ENCODE results near the gene TAF1D.
A peak's percentile ranks its signal among the peaks of the same experiment; 100 is the strongest.
"Not testable (repeated sequence)": the region's sequence is repeated elsewhere in the genome, so short reads cannot be mapped to it uniquely, and the experiment has no call there.

TAF1D gene, protein sequence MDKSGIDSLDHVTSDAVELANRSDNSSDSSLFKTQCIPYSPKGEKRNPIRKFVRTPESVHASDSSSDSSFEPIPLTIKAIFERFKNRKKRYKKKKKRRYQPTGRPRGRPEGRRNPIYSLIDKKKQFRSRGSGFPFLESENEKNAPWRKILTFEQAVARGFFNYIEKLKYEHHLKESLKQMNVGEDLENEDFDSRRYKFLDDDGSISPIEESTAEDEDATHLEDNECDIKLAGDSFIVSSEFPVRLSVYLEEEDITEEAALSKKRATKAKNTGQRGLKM

GRCh38 chr11:93741094-93741881 lies at the start of gene TAF1D, which contains the start of gene C11orf54:
Gene TAF1D, minus strand, starts transcription at chr11:93741495. Its CDS starts 2,191 bp downstream, at chr11:93739304.
Gene C11orf54, plus strand, starts transcription at chr11:93741672. Its CDS starts 5,722 bp downstream, at chr11:93747394.
- peak; percentile 97 for DNase-seq (ENCODE audit: low read depth)

- no peak for DNase-seq (ENCODE audit: low read depth)
These were observed 43.7 kb upstream of the TAF1D start for GRCh38 chr11:93784935-93785360.

DNA sequence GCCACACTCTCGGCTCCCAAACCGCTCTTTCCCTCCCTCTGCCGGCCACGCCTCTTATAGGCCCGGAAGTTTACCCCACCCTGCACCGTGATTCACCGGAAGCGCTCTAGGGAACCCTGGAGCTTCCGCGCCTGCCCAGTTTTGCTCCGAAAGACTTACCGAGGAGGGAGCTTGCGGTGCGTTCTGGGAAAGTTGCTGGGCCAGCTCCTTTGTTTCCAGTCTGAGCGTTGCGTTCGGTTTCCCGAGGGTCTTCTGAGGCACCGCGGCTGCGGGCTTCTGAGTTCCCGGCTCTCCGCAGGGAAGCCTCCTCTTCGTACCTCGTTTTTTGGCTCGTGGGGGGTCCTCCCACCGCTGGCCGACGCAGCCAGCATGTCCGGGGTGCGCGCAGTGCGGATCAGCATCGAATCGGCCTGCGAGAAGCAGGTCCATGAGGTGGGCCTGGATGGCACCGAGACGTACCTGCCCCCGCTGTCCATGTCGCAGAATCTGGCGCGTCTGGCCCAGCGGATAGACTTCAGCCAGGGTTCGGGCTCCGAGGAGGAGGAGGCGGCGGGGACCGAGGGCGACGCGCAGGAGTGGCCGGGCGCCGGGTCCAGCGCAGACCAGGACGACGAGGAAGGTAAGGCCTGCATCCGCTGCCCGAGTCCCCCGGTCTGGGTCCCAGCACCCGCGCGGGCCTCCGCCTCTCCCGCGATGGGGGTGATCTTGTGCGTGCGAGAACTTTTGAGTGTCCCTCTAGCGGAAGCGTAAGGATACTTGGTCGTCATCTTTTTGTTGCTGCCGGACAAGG lies 43.0 kb upstream of the TAF1D start, which contains the start of gene MED17:
Gene MED17, plus strand, starts transcription at position 138 of the 790 bp plus-strand sequence. Its CDS starts 232 bp downstream, at position 370.
- peak; percentile 92 for DNase-seq (ENCODE audit: low read depth)

DNA sequence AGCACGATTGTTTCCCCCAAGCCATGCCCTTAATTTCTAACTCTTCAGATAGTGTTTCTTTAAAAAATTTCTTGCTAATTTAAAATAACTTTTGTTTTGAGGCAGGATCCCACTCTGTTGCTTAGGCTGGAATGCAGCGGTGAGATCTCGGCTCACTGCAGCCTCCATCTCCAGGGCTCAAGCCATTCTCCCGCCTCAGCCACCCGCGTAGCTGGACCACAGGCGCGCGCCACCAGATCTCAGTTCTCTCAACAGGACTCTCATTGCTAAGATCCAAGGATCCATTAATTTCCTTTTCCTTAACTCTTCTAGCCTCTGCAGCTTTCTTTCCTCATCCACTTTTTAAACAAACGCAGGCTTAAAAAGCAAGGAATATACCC lies 42.5 kb upstream of the TAF1D start:
- no peak for DNase-seq (ENCODE audit: low read depth)

GRCh38 chr11:93783362-93783761 lies 42.1 kb upstream of the TAF1D start:
- no peak for DNase-seq (ENCODE audit: low read depth)

DNA sequence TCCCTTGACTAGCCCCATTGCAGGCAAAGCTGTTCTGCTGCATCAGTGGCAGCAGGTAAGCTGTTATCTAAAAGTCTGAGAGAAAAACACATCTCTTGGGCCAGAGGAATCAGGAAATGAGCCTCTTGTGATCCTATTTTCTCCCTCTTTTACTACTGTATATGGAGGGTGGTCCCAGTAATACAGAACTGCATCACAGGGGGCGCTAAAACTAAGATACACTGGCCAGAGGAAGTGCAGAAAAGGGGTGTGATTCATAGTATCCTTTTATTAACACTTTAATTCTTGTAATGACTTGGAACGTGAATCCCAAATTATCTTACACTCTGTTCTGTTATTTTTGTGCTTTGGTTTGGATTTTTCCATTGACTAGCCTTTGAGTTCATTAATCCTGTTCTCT lies 34.0 kb upstream of the TAF1D start:
- no peak for DNase-seq (ENCODE audit: low read depth)

- DNase-seq (ENCODE audit: low read depth), result not testable (repeated sequence)
These were observed 33.3 kb upstream of the TAF1D start for GRCh38 chr11:93774560-93774959.

GRCh38 chr11:93773601-93774200 lies 32.4 kb upstream of the TAF1D start:
- no peak for DNase-seq (ENCODE audit: low read depth)

DNA sequence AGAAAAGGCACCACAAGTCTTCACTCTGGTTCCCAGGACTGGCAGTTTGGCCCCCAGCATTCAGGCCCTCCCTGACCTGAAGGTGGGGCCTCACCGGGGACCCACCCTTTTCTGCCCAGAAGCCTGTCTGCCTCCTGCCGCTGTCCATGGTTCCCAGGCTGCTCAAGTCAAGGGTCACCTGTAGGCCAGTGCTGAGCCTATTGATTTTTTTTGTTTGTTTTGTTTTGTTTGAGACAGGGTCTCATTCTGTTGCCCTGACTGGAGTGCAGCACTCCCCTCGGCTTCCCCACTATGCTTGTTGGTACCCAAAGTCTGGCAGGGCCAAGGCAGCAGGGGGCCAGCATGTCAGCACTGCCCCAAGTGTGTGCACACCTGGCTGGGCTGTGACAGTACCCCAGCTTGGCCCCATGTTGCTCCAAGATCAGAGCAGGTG lies 31.8 kb upstream of the TAF1D start:
- no peak for DNase-seq (ENCODE audit: low read depth)

DNA sequence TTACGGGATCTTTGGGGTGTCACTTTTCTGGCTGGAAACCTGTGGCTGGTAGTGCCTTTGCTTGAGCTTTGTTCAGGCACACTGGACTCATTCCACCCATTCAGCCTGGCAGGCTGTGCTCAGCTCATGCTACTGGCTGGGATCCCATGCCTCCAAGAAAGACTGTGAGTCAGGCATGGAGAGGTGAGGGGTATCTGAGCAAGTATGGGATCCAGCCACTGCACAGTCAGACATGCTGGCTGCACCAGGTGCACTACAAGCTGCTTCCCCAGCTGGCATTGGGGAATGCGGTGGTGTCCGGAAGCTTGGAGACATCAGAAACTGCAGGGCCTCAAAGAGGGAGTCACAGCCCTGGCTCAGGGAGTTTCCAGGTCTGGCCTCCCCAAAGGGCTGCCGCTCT lies 30.8 kb upstream of the TAF1D start:
- no peak for DNase-seq (ENCODE audit: low read depth)

GRCh38 chr11:93770160-93770559 lies 28.9 kb upstream of the TAF1D start:
- no peak for DNase-seq (ENCODE audit: low read depth)

- no peak for DNase-seq (ENCODE audit: low read depth)
These were observed 25.7 kb upstream of the TAF1D start for GRCh38 chr11:93767018-93767417.

- DNase-seq (ENCODE audit: low read depth), result no peak
These were observed 25.2 kb upstream of the TAF1D start for GRCh38 chr11:93766504-93766903.

DNA sequence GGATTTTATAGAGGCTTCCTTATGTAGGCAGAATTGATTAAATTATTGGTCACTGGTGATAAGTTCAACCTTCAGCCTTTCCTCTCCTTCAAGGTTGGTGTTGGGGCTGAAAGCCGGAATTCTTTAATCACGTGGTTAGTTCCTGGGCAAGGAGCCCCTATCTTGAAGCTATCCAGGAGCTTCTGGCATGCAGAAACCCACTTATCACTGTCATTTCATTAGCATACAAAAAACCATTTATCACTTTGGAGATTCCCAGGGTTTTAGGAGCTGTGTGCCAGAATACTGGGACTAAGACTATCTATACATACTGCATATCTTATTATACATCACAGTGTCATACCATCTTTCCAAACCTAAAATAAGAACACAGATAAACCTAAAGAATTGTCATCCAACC lies 24.3 kb upstream of the TAF1D start:
- DNase-seq (ENCODE audit: low read depth), result no peak

GRCh38 chr11:93761910-93762309 lies 20.6 kb upstream of the TAF1D start:
- no peak for DNase-seq (ENCODE audit: low read depth)

GRCh38 chr11:93759123-93759522 lies 17.8 kb upstream of the TAF1D start:
- DNase-seq (ENCODE audit: low read depth), result not testable (repeated sequence)

GRCh38 chr11:93757924-93758865 lies 16.9 kb upstream of the TAF1D start:
- no peak for DNase-seq (ENCODE audit: low read depth)

DNA sequence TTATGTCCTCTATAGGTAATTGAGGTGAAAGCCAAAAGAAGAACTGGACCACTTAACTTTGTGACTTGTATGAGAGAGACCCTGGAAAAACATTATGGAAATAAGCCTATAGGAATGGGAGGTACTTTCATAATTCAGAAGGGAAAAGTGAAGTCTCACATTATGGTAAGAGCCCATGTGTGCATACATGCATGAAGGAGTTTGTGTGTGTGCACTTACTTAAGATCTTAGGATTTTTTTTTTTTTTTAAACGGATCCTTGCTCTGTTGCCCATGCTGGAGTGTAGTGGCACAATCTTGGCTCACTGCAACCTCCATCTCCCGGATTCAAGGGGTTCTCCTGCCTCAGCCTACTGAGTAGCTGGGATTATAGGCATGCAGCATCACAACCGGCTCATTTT lies 16.0 kb upstream of the TAF1D start:
- no peak for DNase-seq (ENCODE audit: low read depth)

GRCh38 chr11:93756748-93757147 lies 15.5 kb upstream of the TAF1D start:
- DNase-seq (ENCODE audit: low read depth), result no peak

- DNase-seq (ENCODE audit: low read depth), result no peak
These were observed 11.9 kb upstream of the TAF1D start for GRCh38 chr11:93753241-93753640.

DNA sequence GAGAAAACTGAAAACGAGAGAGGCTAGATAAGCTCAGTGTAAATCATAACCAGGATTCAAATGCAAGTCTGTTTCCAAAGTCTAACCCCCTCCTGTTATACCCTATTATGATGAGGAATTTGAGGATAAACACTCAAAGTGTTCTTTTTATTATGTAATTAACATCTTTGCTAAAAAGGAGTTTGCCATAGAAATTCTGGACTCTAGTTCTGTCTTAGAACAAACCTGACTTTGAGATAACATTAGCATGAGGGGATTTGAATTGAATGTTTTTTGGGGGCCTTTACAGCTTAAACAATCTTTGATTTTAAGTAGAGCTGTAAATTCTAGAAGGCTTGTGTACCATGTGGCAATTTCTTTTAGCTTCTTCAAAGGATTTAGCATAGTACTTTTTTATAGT lies 9.7 kb upstream of the TAF1D start:
- DNase-seq (ENCODE audit: low read depth), result no peak
